GM21723 (cell line): ENCODE data around the gene BCAT1.

Experiments used
- ATAC-seq: cut with Tn5 transposase; IDR thresholded peaks from one replicate; pipeline ENCODE4 v1.9.1; 2021; ENCODE audit warnings: mild to moderate bottlenecking, moderate library complexity; ENCODE audit not compliant: unreplicated experiment

Gene BCAT1

GRCh38 chr12:24776861-24777260 is 172.0 kb downstream of the BCAT1 start:
- ATAC-seq, result no peak

GRCh38 chr12:24775073-24775472 is 173.8 kb downstream of the BCAT1 start:
- ATAC-seq, result no peak

DNA sequence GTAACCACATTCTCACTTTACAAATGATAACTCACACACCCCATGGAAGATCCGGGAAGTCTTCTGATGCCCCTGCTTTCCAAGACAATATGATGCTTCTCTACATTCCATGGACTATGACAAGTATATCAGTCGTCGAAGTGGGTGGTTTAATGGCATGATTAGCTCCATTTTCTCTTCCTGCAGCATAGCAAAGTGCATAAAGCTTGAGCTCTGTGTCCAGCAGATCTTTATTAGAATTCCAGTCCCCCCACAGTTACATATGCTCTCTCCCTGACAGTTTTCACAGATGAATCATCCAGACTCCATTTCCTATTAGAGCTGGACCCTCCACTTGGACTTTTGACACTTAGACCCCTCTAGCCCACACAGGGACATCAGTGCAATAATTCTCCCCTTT is 174.9 kb downstream of the BCAT1 start:
- no peak for ATAC-seq

GRCh38 chr12:24772813-24773212 is 176.1 kb downstream of the BCAT1 start:
- no peak for ATAC-seq

GRCh38 chr12:24770821-24771220 is 178.1 kb downstream of the BCAT1 start:
- ATAC-seq, result no peak

GRCh38 chr12:24770334-24770733 is 178.6 kb downstream of the BCAT1 start:
- no peak for ATAC-seq

- no peak for ATAC-seq
Observed at GRCh38 chr12:24769682-24770081, 179.2 kb downstream of the BCAT1 start.

- no peak for ATAC-seq
Observed at GRCh38 chr12:24768415-24768814, 180.5 kb downstream of the BCAT1 start.

DNA sequence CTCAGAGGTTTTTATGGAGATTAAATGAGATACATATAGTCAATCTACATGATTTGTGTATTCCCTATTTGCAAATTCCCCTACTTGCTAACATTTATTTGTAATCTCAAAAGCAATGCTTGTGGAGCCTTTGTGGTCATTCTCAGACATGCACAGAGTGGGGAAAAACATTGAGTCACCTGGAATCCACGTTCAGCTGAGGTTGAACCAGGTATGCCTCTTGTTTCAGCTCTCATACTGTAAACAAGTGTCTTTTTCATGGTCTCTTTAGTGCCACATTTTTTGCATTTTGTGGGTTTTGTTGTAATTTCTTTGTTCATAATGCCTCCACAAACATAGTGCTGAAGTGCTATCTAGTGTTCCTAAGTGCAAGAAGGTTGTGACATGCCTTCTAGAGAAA is 181.9 kb downstream of the BCAT1 start:
- ATAC-seq, result no peak

- no peak for ATAC-seq
Observed at GRCh38 chr12:24764712-24765111, 184.2 kb downstream of the BCAT1 start.

DNA sequence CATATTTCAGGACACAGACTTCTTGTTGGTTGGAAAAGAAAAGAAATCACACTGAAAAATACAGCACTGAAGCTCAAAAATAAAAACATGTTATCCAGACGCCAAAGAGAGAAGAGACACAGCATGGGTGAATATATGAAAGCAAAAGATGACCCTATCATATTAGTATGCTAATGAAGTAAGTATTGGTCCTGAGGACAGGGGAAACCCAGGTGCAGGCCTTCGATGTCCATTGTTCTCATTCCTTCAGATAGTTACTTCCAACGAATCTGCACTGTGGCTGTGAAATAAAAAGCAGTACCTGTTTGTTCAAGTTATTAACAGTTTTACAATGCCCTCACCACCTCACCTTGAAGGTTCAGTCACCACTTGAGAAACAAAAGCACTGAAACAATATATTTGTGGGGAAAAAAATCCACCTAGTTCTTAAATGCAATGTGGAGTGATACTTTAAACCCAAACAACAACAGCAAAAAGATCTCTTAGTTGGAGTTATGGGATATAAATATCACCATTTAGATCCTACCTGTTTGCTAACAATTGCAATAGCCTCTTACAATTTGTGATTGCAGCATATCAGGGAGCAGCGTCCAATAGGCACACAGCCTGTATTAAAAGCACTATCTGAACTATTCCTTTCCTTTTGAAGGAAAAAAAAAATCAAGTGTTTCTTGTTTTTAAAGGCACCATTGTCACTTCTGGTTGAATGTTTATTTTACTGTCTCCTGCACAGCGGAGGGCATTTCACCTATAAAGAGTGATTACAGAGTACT is 188.1 kb downstream of the BCAT1 start:
- ATAC-seq, result no peak

- ATAC-seq, result no peak
Observed at GRCh38 chr12:24760162-24760561, 188.7 kb downstream of the BCAT1 start.
